HG03103 (cell line): Measurements from ENCODE around the gene AP3S1.
A peak's percentile ranks its signal among the peaks of the same experiment; 100 is the strongest.
"Not testable (repeated sequence)": the region's sequence is repeated elsewhere in the genome, so short reads cannot be mapped to it uniquely, and the experiment has no call there.

Experiments
- ATAC-seq: cut with Tn5 transposase; IDR thresholded peaks from one replicate; pipeline ENCODE4 v1.9.1; 2021; ENCODE audit warnings: low read depth; ENCODE audit not compliant: unreplicated experiment

Gene AP3S1

DNA sequence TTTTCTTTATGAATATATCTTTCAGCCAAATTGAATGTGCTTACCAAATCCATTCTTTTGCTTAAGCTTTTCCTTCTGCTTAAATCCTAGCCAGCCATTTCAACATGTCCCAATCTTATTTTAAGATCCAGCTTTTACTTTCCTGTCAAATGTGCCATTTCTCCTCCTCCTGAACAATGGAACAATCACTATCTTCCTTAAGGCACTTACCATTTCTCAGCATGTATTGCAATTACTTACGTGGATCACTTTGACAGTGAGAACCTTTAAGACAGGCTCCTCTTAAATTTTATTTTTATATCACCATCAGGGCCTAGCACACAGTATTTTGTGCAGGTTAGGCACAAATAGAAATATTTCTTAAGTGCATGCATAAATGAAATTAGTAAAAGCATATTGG is 20.9 kb upstream of the AP3S1 start:
- ATAC-seq = no peak

DNA sequence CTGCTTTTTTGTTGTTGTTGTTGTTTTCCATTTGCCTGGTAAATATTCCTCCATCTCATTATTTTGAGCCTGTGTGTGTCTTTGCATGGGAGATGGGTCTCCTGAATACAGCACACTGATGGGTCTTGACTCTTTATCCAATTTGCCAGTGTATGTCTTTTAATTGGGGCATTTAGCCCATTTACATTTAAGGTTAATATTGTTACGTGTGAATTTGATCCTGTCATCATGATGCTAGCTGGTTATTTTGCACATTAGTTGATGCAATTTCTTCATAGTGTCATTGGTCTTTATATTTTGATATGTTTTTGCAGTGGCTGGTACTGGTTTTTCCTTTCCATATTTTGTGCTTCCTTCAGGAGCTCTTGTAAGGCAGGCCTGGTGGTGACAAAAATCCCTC is 16.8 kb upstream of the AP3S1 start:
- not testable (repeated sequence) for ATAC-seq

DNA sequence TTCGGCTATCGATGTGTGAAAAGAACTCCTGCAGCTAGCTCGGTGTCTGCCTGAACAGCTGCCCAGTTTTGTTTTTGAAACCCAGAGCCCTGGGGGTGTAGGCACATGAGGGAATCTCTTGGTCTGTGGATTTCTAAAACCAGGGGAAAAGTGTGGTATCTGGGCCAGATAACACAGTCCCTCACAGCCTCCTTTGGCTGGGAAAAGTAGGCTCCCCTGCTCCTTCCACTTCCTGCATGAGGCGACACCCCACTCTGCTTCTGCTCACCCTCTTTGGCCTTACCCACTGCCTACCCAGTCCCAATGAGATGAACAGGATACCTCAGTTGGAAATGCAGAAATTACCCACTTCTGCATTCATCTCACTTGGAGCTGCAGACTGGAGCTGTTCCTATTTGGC is 15.8 kb upstream of the AP3S1 start:
- ATAC-seq = no peak

DNA sequence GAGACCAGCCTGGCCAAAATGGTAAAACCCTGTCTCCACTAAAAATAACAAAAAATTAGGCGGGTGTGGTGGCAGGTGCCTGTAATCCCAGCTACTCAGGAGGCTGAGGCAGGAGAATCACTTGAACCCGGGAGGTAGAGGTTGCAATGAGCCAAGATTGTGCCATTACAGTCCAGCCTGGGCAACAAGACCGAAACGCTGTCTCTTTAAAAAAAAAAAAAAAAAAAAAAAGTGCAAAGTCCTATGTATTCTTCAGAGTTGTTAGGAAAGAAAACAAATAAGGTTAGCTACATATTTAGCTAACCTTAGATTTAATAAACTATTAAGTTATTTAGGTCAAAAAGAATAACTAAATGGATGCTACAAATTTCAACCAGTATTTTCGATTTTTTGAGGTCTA is 11.8 kb upstream of the AP3S1 start:
- ATAC-seq = no peak

DNA sequence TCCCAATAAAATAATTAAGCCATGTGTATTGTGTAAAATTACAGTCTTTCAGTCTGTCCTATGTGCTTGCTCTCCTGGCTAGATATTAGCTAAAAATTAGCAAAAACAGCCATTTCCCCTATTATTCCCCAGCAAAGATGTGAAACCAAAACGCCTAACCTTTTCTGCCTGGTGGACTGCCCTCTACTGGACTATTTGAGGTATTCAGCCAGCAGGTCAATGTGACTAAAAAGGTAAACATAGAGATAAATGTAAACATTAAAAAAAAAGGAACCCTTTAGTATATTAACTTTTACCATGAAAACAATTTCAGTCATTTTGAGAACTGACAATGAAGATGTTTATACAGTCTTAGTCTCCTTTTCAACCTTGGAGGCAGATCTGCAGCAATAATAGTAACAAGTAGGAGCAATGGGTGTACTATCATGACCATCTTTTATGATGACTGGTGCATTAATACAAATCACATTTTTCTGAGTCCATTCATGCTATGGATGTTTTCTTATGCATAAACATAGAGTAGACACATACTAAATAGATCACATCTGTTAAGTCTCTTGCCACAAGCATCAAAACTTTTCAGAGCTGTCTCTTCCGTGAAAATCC is 10.5 kb upstream of the AP3S1 start:
- no peak for ATAC-seq

DNA sequence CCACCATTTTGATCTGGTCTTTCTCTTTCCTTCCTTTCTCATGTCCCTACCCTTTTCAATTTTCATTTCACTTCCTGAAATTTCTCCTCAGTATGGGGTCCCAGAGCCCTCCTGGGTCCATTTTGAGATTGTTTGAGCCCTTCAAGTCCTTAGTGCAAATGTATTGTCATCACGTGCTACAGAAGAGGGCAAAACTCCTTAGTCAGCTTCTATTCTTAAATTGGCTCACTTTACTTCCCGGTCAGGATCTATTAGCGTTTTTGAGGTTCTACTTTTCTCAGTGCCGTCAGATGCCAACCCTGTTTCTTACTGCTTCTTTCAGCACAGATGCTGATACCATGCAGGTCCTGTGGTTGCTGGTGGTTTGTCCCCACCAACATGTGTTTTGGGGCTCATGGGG is 6.3 kb upstream of the AP3S1 start:
- ATAC-seq = no peak

DNA sequence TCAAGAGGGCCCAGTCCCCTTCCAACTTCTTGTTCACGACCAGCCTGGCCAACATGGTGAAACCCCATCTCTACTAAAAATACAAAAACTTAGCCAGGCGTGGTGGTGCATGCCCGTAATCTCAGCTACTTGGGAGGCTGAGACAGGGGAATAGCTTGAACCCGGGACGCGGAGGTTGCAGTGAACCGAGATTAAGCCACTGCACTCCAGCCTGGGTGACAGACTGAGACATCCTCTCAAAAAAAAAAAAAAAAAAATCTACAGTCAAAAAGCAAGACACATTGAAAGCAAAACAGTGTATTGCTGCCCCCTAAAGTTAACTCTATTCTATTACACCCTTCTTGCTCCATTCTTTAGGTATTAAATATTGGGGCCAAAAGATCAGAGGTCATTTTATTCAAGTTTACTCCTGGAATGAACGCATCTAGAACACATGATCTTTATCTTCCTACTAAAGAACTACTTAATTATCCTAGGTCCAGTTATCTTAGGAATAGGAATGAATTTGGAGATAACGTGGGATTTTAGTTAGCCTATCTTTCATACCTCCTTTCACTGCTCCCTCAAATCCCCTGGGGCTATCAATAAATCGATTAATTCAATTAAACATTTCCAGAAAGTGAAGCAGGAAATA is 2.7 kb upstream of the AP3S1 start:
- ATAC-seq = no peak

DNA sequence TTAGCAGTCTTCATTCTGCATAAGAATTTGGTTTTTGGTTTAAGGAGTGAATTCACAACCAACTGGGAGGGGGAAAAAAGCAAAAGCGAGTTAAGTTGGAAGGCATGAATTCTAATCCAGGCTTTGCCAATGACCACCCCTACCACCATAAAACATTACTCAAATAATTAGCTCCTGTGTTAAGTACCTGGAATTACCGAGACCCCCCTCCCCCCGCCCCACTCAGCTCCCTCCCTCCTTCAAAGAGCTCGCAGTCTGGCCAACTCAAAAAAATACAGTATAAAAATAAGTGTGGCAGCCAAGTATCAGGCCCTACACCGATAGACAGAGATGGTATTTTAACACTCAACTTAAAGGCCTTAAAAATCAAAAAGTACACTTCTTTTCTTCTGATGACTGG is 862 bp upstream of the AP3S1 start:
- ATAC-seq = no peak

DNA sequence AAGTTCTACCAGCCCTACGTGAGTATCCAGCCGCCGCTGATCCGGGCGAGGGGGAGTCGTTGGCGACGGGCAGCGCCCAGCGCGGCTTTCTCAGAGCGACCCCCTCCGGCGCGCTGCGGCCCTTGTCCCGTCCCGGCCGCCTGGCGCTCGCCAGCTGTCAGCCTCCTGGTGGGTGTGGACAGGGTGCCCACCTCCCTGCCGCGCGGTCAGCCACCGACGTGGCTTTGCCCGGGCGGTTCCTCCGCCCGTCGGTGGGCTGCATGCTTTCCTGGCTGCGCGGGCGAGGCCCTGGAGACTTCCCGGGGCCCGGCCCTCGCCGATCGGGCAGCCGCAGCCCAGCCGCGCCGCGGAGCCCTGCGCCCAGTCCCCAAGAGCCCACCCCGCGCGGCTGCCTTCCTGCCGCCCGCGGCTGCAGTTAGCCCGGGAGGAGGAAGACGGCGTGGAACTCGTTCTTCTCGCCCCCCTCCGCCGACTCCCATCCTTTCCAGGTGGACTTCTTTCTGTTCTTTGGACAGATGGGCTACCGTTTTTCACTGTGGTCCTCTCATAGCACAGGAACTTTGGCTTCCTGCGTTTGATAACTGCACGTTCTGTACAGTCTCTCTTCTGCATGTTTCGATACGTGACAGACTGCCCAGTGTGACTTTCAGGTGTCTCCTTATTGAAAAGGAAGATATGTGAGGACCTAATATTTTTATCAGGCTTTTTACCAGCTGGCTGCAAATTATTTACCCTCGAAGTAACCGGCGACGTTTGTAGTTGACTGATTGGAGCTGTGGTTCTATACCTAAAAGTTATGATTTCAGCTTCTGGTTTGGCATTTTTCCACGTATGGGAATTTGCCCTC is 577 bp downstream of the AP3S1 start:
- ATAC-seq = peak; percentile 27

DNA sequence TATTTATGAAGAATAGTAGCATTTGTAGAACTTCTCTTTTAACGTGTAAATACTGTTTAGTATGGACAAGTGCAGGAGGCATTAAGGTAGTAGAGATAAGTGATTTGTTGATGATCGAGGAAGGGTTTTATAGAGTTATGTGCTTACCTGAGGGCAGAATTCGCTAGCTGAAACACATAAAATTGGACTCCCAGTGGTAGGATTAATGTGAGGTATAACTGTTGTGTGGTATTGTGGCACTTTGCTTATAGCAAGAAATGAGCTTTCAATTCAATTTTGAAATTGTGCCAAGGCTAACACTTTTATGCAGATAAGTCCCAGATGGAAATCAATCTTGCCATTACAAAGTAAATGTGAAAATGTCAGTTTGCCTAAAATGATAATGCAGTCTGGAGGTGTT is 1.2 kb downstream of the AP3S1 start:
- ATAC-seq = no peak

DNA sequence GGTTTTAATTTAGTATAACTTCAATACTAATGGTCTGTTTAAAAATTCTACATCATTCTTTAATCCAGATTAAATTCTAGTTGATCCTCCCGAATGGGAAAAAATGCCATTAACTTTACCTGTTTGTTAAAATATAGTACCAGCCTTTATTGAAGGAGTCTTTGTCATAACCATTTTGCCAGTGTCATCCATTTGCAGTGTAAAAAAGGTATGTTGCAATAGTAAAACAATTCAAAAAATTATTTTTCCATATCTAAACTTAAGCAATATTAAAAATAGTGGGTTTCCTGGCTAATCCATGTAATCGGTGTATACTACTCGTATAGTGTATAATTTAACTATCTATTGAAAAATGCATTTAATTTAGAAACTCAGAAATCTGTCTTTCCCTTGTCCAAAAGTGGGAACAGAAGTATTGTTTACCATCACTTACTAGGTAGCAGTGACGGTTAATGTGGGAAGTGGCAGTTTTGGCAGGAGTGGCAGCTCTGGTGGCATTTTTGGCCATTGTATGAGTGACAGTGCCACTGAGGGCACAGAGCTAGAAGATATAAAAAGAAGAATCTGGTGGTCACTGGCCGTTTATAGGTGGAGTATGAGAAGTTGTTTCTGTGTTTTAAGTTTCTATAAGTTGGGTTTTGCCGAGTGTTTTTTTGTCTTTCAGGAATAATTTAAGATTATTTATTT is 1.9 kb downstream of the AP3S1 start:
- no peak for ATAC-seq

DNA sequence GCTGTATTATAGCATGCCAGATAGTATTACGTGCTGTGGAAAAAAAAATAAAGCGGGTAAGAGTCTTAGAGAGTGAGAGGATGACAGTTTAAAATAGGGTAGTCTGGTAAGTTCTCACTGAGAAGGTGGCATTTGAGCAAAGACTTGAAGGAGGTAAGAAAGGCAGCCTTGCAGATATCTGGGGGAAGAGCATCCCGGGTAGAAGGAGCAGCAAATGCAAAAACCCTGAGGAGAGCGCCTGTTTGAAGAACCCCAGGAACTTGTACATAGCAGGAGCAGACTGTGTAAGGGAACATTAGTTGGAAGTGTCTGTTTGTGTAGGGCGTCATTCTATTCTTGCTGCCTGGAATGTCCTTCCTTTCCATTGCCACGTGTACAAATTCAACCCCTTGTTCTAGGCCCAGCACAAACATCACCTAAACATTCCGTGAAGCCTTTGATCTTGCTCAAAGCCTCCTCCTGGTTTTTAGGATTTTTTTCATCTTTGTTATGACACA is 2.6 kb downstream of the AP3S1 start:
- ATAC-seq = no peak

DNA sequence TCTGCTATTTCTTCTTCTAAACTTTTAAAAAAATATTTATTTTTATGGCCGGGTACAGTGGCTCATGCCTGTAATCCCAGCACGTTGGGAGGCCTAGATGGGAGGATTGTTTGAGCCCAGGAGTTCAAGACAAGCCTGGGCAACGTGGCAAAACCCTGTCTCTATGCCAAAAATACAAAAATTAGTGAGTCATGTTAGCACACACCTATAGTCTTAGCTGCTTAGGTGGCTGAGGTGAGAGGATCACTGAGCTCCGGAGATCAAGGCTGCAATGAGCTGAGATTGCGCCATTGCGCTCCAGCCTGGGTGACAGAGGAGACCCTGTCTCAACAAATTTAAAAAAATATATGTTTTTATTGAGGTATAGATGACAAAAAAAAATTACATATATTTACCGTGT is 5.6 kb downstream of the AP3S1 start:
- no peak for ATAC-seq

DNA sequence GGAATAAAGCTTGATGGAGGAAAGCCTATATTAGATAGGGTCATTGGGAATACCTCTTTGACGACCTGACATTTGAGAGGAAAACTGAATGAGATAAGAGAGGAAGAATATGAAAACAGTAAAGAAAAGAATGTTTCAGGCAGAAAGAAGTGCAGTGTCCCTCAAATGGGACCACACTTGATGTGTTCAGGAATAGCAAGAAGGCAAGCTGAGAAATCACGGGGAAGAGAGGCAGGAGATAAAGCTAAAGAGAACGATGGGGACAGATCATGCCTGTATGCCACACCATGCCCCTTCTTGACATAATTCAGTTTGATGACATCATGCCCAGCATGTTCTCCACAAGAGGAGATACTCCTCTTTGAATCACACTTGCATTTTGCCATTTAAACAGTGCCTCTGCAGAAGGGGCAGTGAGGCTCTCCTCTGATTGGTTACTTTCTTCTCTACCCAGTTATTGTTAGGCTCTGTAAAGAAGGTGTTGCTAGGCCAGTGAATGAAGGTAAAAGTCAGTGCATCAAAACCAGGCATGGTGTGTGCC is 7.6 kb downstream of the AP3S1 start:
- no peak for ATAC-seq

DNA sequence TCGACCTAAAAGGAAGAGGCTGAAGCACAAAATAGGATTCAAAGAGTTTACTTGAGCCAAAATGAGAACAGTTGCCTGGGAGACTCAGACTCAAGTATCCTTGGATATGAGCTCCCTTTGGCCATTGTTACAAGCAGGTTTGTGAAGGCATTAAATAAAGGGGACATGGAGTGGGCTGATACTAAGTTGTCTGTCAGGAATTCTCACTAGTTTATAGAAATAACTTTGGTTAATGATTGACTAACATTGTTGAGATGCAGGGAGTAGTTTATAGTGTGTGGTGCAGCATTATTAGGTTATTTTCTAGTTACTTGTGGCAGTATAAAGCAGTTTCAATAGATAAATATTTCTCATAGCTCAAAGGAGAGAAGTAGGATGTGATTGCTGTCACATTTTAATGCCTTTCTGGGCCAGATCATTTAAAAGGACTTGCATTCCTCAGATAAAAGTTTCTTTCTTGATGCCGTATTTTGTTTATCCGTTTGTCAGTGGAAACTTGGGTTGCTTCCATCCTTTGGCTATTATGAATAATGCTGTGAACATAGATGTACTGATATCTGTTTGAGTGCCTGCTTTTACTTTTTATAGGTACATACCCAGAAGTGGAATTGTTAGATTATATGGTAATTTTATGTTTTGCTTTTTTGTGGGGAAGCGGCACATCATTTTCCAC is 9.1 kb downstream of the AP3S1 start:
- ATAC-seq = no peak

DNA sequence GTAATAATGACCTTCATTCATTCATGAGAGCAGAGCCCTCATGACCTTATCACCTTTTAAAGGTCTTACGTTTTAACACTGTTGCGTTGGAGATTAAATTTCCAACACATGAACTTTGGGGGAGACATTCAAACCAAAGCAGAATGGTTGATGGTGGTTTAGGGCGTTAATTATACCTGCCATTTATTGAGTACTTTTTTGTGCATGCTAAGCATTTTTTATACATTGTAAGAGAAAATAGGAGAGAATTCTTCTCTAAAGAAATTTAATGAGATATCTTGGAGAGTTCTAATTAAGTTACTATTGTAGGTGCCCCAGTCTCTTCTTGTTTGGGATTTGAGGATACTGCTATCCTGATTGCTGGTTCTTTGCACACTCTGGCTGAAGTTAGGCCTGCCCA is 12.4 kb downstream of the AP3S1 start:
- ATAC-seq = no peak

DNA sequence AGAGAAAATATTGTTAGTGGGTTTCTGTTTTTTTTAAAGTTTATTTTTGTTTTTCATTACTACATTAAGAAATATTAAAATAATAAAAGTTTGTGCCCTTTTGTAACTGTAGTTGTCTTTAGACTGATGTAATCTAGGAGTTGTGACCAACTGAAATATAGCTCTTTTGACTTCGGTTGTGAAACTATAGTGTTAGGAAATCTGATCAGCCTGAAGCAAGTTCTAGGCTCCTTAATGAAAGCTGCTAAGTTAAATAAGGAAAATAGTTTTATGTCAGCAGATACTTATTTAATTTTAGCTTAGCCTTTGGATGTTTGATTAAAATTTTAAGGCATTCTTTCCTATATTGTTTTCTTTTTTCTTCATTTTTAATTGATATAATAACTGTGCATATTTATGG is 14.2 kb downstream of the AP3S1 start:
- no peak for ATAC-seq

DNA sequence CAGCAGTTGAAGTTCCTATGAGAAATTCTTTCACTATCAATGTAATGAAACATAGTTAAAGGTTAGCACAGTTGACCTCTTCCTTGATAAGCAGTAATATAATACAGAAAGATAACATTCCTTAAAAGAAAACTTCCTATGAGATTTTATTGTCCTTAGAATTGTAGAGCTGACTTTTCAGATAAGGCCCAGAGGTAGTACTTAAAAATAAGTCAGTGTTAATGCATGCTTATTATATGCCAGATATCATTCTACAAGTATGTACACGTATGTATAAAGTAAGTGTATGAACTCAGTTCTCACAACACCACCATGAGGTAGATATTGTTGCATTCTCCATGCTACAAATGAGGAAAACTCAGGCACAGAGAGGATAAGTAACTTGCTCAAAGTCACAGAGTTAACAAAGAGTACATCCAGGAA is 15.3 kb downstream of the AP3S1 start:
- ATAC-seq = no peak

DNA sequence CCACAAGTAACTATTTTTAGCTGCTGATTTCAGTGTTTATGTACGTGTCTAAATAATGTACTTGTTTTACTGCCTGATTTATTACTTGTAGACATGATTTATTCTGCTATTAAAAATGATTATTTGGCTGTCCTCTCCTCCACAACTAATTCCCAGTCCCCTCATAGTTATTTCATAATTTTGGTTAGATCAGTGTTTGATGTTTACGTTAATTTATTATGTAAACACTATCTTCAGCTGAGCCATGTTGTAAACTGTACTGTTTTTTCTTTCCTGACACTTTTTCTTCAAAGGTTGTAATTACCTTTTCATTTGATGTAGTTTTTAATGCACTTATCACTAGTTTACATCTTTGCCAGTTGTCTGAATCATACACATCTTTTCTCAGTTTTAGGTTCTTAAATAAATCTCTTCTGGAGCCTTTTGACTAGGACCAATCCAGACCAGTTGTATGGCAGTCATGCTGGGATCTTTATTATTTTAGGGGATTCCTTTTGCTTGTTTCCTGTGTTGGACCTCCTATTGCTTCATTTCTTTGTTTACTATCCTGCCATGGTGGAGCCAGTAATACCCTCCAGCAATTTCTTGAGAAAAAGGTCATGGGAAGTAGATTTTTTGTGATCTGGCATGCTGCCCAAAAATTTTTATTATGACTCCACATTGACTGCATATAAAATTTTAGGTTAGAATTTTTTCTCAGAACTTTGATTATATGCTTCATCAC is 16.1 kb downstream of the AP3S1 start:
- no peak for ATAC-seq

DNA sequence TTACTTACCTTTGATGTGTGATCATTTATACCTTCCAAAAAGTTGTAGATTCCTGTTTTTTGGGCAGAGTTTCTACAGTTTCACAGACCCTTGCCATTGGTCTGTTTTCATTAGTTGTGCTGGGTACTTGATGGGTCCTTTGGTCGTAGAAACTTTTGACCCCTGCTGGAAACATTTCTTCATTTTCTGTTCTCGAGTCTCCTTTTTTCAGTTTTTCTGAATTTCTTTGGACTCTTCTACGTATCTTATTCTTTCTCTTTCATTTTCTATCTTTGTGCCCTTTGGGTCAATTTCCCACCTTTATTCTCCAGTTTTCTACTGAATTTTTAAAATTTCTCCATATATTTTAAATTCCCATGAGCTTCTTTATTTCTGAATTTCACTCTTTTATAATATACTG is 16.7 kb downstream of the AP3S1 start:
- ATAC-seq = no peak
